Measurements from ENCODE around the gene SEPHS2. TPM values are rescaled to one million over a fixed set of nuclear protein-coding genes. Genes with fewer than 3 reads are reported as not detected.

The SEPHS2 gene
- total and polyA plus RNA-seq, 2 experiments from 2014 or later = 29.7 to 43.0 TPM

- peak overlapping the region; percentile 99 for H3K4me2 ChIP-seq
- H3K27me3 Mint-ChIP-seq (ENCODE audit: insufficient read depth, low read depth, poor library complexity) = peaks cover 12% of the 10 kb centered on the region
- ATAC-seq = peak; percentile 15; the same call in 2 of the 3 replicates
These were observed 37.7 kb downstream of the SEPHS2 start for GRCh38 chr16:30407804-30408534.

More at GRCh38 chr16:30407804-30408534, 37.7 kb downstream of the SEPHS2 start:
- DNase-seq (ENCODE audit: low spot score) = peak; percentile 24
- Histone ChIP-seq H3K9me2 (ENCODE audit: insufficient read depth) (no peaks in the 10 kb centered on the region), H3K4me1 (ENCODE audit: insufficient read depth) (peaks cover 8% of the 10 kb centered on the region), H3K4me3 (peak overlapping the region; percentile 91), H4K20me1 (replicated peaks; ENCODE audit: insufficient read depth) (peaks cover 11% of the 10 kb centered on the region), H2AFZ (0 out of 2 replicates have a peak overlapping the region, but pooled peaks have one; percentile 80), H3F3A (replicated peaks; ENCODE audit: low read depth) (peaks cover 13% of the 10 kb centered on the region; the same call in 1 of the 2 replicates), H3K27me3 (ENCODE audit: insufficient read depth) (no peaks in the 10 kb centered on the region), H3K27ac (ENCODE audit: low read depth) (peak overlapping the region; percentile 79; the same call in 1 of the 2 replicates), H3K79me2 (replicated peaks; ENCODE audit: insufficient read depth) (peaks cover 16% of the 10 kb centered on the region; the same call in 1 of the 2 replicates), H3K36me3 (ENCODE audit: insufficient read depth) (no peaks in the 10 kb centered on the region; the same call in 1 of the 2 replicates)
- peak overlapping the region; percentile 81; the same call in 1 of the 2 replicates for H3K27ac Mint-ChIP-seq
- TF ChIP-seq EZH2phosphoT487 (IDR thresholded peaks at IDR 0.05; ENCODE audit: unreplicated experiment) (no peak), EZH2 (IDR thresholded peaks at IDR 0.05; ENCODE audit: low read depth, unreplicated experiment) (no peak), ZNF331 (CRISPR knock-in tag; IDR thresholded peaks at IDR 0.05; ENCODE audit: low read depth) (no peak), ETS1 (IDR thresholded peaks at IDR 0.05) (no peak), ZNF114 (CRISPR knock-in tag; IDR thresholded peaks at IDR 0.05) (no peak), CREB1 (CRISPR knock-in tag; IDR thresholded peaks at IDR 0.05; ENCODE audit: low read depth) (no peak), CTCF (conservative IDR thresholded peaks at IDR 0.05; ENCODE audit: low read depth in 2 of 2) (no peak), JUNB (IDR thresholded peaks at IDR 0.05; ENCODE audit: unreplicated experiment) (no peak), STAT1 (IDR thresholded peaks at IDR 0.05; ENCODE audit: unreplicated experiment) (no peak), ZNF462 (CRISPR knock-in tag; IDR thresholded peaks at IDR 0.05) (no peak)
- TF ChIP-seq, protein P1, sequence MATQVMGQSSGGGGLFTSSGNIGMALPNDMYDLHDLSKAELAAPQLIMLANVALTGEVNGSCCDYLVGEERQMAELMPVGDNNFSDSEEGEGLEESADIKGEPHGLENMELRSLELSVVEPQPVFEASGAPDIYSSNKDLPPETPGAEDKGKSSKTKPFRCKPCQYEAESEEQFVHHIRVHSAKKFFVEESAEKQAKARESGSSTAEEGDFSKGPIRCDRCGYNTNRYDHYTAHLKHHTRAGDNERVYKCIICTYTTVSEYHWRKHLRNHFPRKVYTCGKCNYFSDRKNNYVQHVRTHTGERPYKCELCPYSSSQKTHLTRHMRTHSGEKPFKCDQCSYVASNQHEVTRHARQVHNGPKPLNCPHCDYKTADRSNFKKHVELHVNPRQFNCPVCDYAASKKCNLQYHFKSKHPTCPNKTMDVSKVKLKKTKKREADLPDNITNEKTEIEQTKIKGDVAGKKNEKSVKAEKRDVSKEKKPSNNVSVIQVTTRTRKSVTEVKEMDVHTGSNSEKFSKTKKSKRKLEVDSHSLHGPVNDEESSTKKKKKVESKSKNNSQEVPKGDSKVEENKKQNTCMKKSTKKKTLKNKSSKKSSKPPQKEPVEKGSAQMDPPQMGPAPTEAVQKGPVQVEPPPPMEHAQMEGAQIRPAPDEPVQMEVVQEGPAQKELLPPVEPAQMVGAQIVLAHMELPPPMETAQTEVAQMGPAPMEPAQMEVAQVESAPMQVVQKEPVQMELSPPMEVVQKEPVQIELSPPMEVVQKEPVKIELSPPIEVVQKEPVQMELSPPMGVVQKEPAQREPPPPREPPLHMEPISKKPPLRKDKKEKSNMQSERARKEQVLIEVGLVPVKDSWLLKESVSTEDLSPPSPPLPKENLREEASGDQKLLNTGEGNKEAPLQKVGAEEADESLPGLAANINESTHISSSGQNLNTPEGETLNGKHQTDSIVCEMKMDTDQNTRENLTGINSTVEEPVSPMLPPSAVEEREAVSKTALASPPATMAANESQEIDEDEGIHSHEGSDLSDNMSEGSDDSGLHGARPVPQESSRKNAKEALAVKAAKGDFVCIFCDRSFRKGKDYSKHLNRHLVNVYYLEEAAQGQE (IDR thresholded peaks at IDR 0.05; ENCODE audit: unreplicated experiment) = no peak
- peaks cover 16% of the 10 kb centered on the region for H3K4me1 Mint-ChIP-seq
- H3K36me3 Mint-ChIP-seq (ENCODE audit: low read depth) = peaks cover 27% of the 10 kb centered on the region
- peak overlapping the region; percentile 91 for H3K4me3 Mint-ChIP-seq
- no peaks in the 10 kb centered on the region for H3K9me3 Mint-ChIP-seq
